Activated CD4-positive, alpha-beta T cell treated with anti-CD3 and anti-CD28 coated beads for 36 hours (primary cell): ENCODE data around the gene ADAP1. TPM values are rescaled to one million over a fixed set of nuclear protein-coding genes. Genes with fewer than 3 reads are reported as not detected.

ENCODE experiments used
- ATAC-seq: fragments of 200-7000 bp; cut with Tn5 transposase; one replicate; pipeline ENCODE4 v1.10.0; 2021; ENCODE audit warnings: mild to moderate bottlenecking, moderate library complexity
- CTCF ChIA-PET: fragments of 350-600 bp; sonication (Branson Sonifier 250); formaldehyde crosslinking; loops from one replicate; lab custom pipeline; 2021; ENCODE audit warnings: antibody characterized with exemption; lab: Charles Lee
- POLR2A ChIA-PET: fragments of 350-600 bp; sonication (Branson Sonifier 250); formaldehyde crosslinking; loops from one replicate; lab custom pipeline; 2021; ENCODE audit warnings: antibody characterized with exemption, inconsistent platforms; lab: Charles Lee
- DNase-seq: peaks from one replicate; pipeline ENCODE4 v3.0.0-alpha.2; 2020
- H3K27ac Mint-ChIP-seq: one replicate; pipeline ENCODE4 v1.8.0; 2021; ENCODE audit warnings: mixed read lengths
- H3K27me3 Mint-ChIP-seq: one replicate; pipeline ENCODE4 v1.8.0; 2021; ENCODE audit warnings: mixed read lengths
- H3K36me3 Mint-ChIP-seq: one replicate; pipeline ENCODE4 v1.8.0; 2021; ENCODE audit warnings: low read depth, mixed read lengths
- H3K4me1 Mint-ChIP-seq: one replicate; pipeline ENCODE4 v1.8.0; 2021; ENCODE audit warnings: mixed read lengths
- H3K4me3 Mint-ChIP-seq: one replicate; pipeline ENCODE4 v1.8.0; 2021; ENCODE audit warnings: mild to moderate bottlenecking, moderate library complexity, mixed read lengths
- H3K9me3 Mint-ChIP-seq: one replicate; pipeline ENCODE4 v1.8.0; 2021; ENCODE audit warnings: low read depth, mixed read lengths
- intact Hi-C, 2 experiments: fragments of 100-400 bp; cut with DNase I in 1 of 2; cut with micrococcal nuclease in 1 of 2; formaldehyde crosslinking; loops; one replicate each; pipeline versions ENCODE4 v1.14.2 to v1.15.1; 2022 to 2024; cut with DNase I, micrococcal nuclease
- total RNA-seq, 2 experiments: library from RNA; stranded (reverse); gene quantifications; one replicate each; pipeline ENCODE4 v1.2.3, GENCODE V29; 2021

Gene ADAP1
- total RNA-seq, 2 experiments from 2014 or later, result 13.1 to 14.8 TPM

- DNase-seq, result no peak
- no peak overlapping the region for H3K27ac Mint-ChIP-seq
- POLR2A ChIA-PET, result no interaction called here
- no peak for ATAC-seq
- CTCF ChIA-PET, result interaction anchor here (0.7 to 1.5 kb wide), 4 partner anchors 13 to 88 kb away, joined by 3 to 9 read pairs (median 4); no protein-coding TSS in a partner anchor
- no peaks in the 10 kb centered on the region for H3K27me3 Mint-ChIP-seq
- H3K9me3 Mint-ChIP-seq, result no peaks in the 10 kb centered on the region
- no peak overlapping the region for H3K4me3 Mint-ChIP-seq
- intact Hi-C loops, result loop anchor here (5.0 to 10.0 kb wide), 2 partner anchors 64 to 163 kb away; partner anchors contain the start of gene GPR146 (in 1 of the 2)
- peaks cover 11% of the 10 kb centered on the region for H3K4me1 Mint-ChIP-seq
- H3K36me3 Mint-ChIP-seq, result peaks cover 11% of the 10 kb centered on the region
Measured at GRCh38 chr7:978049-978346, 23.5 kb upstream of the ADAP1 start.

GRCh38 chr7:977326-978048 is 23.0 kb upstream of the ADAP1 start:
- Mint-ChIP-seq H3K9me3 (no peaks in the 10 kb centered on the region), H3K4me3 (no peak overlapping the region), H3K4me1 (peaks cover 16% of the 10 kb centered on the region), H3K27me3 (no peaks in the 10 kb centered on the region), H3K36me3 (peaks cover 16% of the 10 kb centered on the region), H3K27ac (no peak overlapping the region)
- ChIA-PET POLR2A (no interaction called here), CTCF (interaction anchor here (0.6 to 1.4 kb wide), 5 partner anchors 14 to 629 kb away, joined by 3 to 6 read pairs (median 3); no protein-coding TSS in a partner anchor)
- intact Hi-C loops, result loop anchor here (5.0 to 10.0 kb wide), 2 partner anchors 65 to 163 kb away; partner anchors contain the start of gene GPR146 (in 1 of the 2)
- no peak for ATAC-seq
- no peak for DNase-seq

- Mint-ChIP-seq H3K9me3 (no peaks in the 10 kb centered on the region), H3K4me3 (no peak overlapping the region), H3K27me3 (no peaks in the 10 kb centered on the region), H3K36me3 (peaks cover 22% of the 10 kb centered on the region), H3K4me1 (peaks cover 22% of the 10 kb centered on the region), H3K27ac (no peak overlapping the region)
- CTCF ChIA-PET, result interaction anchor here (0.6 to 1.4 kb wide), 3 partner anchors 16 to 629 kb away, joined by 3 to 6 read pairs (median 3); no protein-coding TSS in a partner anchor
- POLR2A ChIA-PET, result no interaction called here
- DNase-seq, result no peak
- intact Hi-C loops, result loop anchor here (5.0 to 10.0 kb wide), 2 partner anchors 65 to 162 kb away; partner anchors contain the start of gene GPR146 (in 1 of the 2)
- ATAC-seq, result no peak
Measured at GRCh38 chr7:976901-977325, 22.4 kb upstream of the ADAP1 start.

GRCh38 chr7:975702-976473 is 21.4 kb upstream of the ADAP1 start:
- no peaks in the 10 kb centered on the region for H3K27me3 Mint-ChIP-seq
- peaks cover 27% of the 10 kb centered on the region for H3K4me1 Mint-ChIP-seq
- H3K27ac Mint-ChIP-seq, result no peak overlapping the region
- peak overlapping the region; percentile 94 for H3K4me3 Mint-ChIP-seq
- H3K9me3 Mint-ChIP-seq, result no peaks in the 10 kb centered on the region
- no peak for ATAC-seq
- ChIA-PET POLR2A (interaction anchor here (1.6 to 1.7 kb wide), 2 partner anchors 13 to 162 kb away, joined by 4 to 6 read pairs; a partner anchor contains a TSS), CTCF (interaction anchor here (1.1 to 1.6 kb wide), 3 partner anchors 66 to 102 kb away, joined by 3 to 10 read pairs (median 3); no protein-coding TSS in a partner anchor)
- intact Hi-C loops, result loop anchor here (1.0 to 10.0 kb wide), 16 partner anchors 17 to 827 kb away; partner anchors contain the start of genes DNAAF5 (in 1 of the 2), GET4 (in 1 of the 2), GPR146 (in 1 of the 2) and MICALL2 (in 1 of the 2)
- H3K36me3 Mint-ChIP-seq, result peaks cover 27% of the 10 kb centered on the region
- DNase-seq, result no peak

- Mint-ChIP-seq H3K9me3 (no peaks in the 10 kb centered on the region), H3K4me3 (peak within 1 kb of the TSS; percentile 94), H3K4me1 (peaks cover 30% of the 10 kb centered on the region), H3K27me3 (no peaks in the 10 kb centered on the region), H3K36me3 (peaks cover 31% of the 10 kb centered on the region), H3K27ac (peak within 1 kb of the TSS; percentile 94)
- ATAC-seq (peak; percentile 93), DNase-seq (peak; percentile 96)
- POLR2A ChIA-PET, result interaction anchor here (0.6 to 1.7 kb wide), 4 partner anchors 12 to 179 kb away, joined by 3 to 6 read pairs (median 4); a partner anchor contains a TSS
- intact Hi-C loops, result loop anchor here (1.0 to 10.0 kb wide), 18 partner anchors 18 to 826 kb away; partner anchors contain the start of genes DNAAF5 (in 1 of the 2), GET4 (in 1 of the 2), GPR146 (in 1 of the 2) and MICALL2 (in 1 of the 2)
- CTCF ChIA-PET, result interaction anchor here (1.0 to 1.6 kb wide), 4 partner anchors 18 to 101 kb away, joined by 3 to 10 read pairs (median 6); no protein-coding TSS in a partner anchor
Measured at GRCh38 chr7:974820-975681, 20.6 kb upstream of the ADAP1 start, which contains the start of gene COX19. TSS of gene COX19 (minus strand) at chr7:975549. CDS start at chr7:975509, 40 bp downstream.

GRCh38 chr7:974172-974571 is 19.7 kb upstream of the ADAP1 start:
- H3K27me3 Mint-ChIP-seq, result no peaks in the 10 kb centered on the region
- H3K27ac Mint-ChIP-seq, result peak overlapping the region; percentile 94
- H3K36me3 Mint-ChIP-seq, result peaks cover 35% of the 10 kb centered on the region
- ChIA-PET POLR2A (interaction anchor here (0.6 to 1.6 kb wide), 7 partner anchors 8 to 707 kb away, joined by 3 to 6 read pairs (median 3); a partner anchor contains a TSS), CTCF (interaction anchor here (0.7 to 1.7 kb wide), 5 partner anchors 18 to 717 kb away, joined by 3 to 10 read pairs (median 3); no protein-coding TSS in a partner anchor)
- intact Hi-C loops, result loop anchor here (1.0 to 10.0 kb wide), 6 partner anchors 51 to 825 kb away; no protein-coding TSS in a partner anchor
- H3K4me1 Mint-ChIP-seq, result peaks cover 30% of the 10 kb centered on the region
- DNase-seq (no peak), ATAC-seq (no peak)
- peak overlapping the region; percentile 94 for H3K4me3 Mint-ChIP-seq
- no peaks in the 10 kb centered on the region for H3K9me3 Mint-ChIP-seq

DNA sequence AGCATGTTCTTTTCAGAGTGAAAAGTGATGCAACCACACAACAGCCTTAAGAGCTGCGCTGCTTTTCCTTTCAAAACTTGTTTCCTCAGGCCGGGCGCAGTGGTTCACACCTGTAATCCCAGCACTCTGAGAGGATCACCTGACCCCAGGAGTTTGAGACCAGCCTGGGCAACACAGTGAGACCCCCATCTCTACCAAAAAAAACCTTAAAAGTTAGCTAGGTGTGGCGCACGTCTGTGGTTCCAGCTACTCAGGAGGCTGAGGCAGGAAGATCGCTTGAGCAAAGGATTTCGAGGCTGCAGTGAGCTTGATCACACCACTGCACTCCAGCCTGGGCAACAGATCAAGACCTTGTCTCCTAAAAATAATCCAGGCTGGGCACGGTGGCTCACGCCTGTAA is 18.8 kb upstream of the ADAP1 start:
- no peak for DNase-seq
- no peaks in the 10 kb centered on the region for H3K27me3 Mint-ChIP-seq
- no peak for ATAC-seq
- POLR2A ChIA-PET, result interaction anchor here (1.0 to 1.2 kb wide), 2 partner anchors 50 kb away, joined by 3 read pairs; no protein-coding TSS in a partner anchor
- H3K27ac Mint-ChIP-seq, result peak overlapping the region; percentile 55
- no peaks in the 10 kb centered on the region for H3K9me3 Mint-ChIP-seq
- intact Hi-C loops, result loop anchor here in 1 of 2 experiments (5.0 to 10.0 kb wide), 2 partner anchors 66 to 159 kb away; no protein-coding TSS in a partner anchor
- peak overlapping the region; percentile 28 for H3K4me3 Mint-ChIP-seq
- CTCF ChIA-PET, result interaction anchor here (0.5 to 1.8 kb wide), 8 partner anchors 15 to 466 kb away, joined by 3 to 7 read pairs (median 5); no protein-coding TSS in a partner anchor
- peaks cover 43% of the 10 kb centered on the region for H3K36me3 Mint-ChIP-seq
- H3K4me1 Mint-ChIP-seq, result peaks cover 30% of the 10 kb centered on the region

- no peak for DNase-seq
- Mint-ChIP-seq H3K4me3 (peak overlapping the region; percentile 28), H3K9me3 (no peaks in the 10 kb centered on the region), H3K4me1 (peaks cover 30% of the 10 kb centered on the region), H3K27me3 (no peaks in the 10 kb centered on the region), H3K27ac (peak overlapping the region; percentile 55), H3K36me3 (peaks cover 48% of the 10 kb centered on the region)
- POLR2A ChIA-PET, result interaction anchor here (0.7 to 1.2 kb wide), 2 partner anchors 49 to 50 kb away, joined by 3 read pairs; no protein-coding TSS in a partner anchor
- ATAC-seq, result no peak
- intact Hi-C loops, result loop anchor here in 1 of 2 experiments (5.0 to 10.0 kb wide), 2 partner anchors 65 to 158 kb away; no protein-coding TSS in a partner anchor
- CTCF ChIA-PET, result interaction anchor here (0.6 to 1.8 kb wide), 7 partner anchors 15 to 85 kb away, joined by 3 to 7 read pairs (median 5); no protein-coding TSS in a partner anchor
Measured at GRCh38 chr7:972676-973309, 18.3 kb upstream of the ADAP1 start.

- intact Hi-C loops, result loop anchor here in 1 of 2 experiments (5.0 to 10.0 kb wide), 2 partner anchors 65 to 157 kb away; no protein-coding TSS in a partner anchor
- ATAC-seq, result no peak
- H3K4me1 Mint-ChIP-seq, result peaks cover 30% of the 10 kb centered on the region
- no peak overlapping the region for H3K4me3 Mint-ChIP-seq
- no peaks in the 10 kb centered on the region for H3K9me3 Mint-ChIP-seq
- H3K36me3 Mint-ChIP-seq, result peaks cover 50% of the 10 kb centered on the region
- ChIA-PET POLR2A (interaction anchor here (0.7 to 1.2 kb wide), 2 partner anchors 49 to 50 kb away, joined by 3 read pairs; no protein-coding TSS in a partner anchor), CTCF (interaction anchor here (1.3 to 1.8 kb wide), 4 partner anchors 14 to 64 kb away, joined by 5 to 7 read pairs (median 6); no protein-coding TSS in a partner anchor)
- DNase-seq, result no peak
- H3K27me3 Mint-ChIP-seq, result no peaks in the 10 kb centered on the region
- peak overlapping the region; percentile 17 for H3K27ac Mint-ChIP-seq
Measured at GRCh38 chr7:972110-972509, 17.6 kb upstream of the ADAP1 start.
